Measurements from ENCODE around the gene PTPRM.

Gene PTPRM

GRCh38 chr18:7691206-7691605 lies 124.1 kb downstream of the PTPRM start:
- Mint-ChIP-seq H3K27me3 (no peaks in the 10 kb centered on the region), H3K27ac (no peak overlapping the region), H3K4me1 (ENCODE audit: low read depth) (no peaks in the 10 kb centered on the region), H3K4me3 (no peak overlapping the region), H3K36me3 (ENCODE audit: low read depth) (no peaks in the 10 kb centered on the region), H3K9me3 (peaks cover 8% of the 10 kb centered on the region)
- intact Hi-C loops (cut with micrococcal nuclease) = no loop called here

DNA sequence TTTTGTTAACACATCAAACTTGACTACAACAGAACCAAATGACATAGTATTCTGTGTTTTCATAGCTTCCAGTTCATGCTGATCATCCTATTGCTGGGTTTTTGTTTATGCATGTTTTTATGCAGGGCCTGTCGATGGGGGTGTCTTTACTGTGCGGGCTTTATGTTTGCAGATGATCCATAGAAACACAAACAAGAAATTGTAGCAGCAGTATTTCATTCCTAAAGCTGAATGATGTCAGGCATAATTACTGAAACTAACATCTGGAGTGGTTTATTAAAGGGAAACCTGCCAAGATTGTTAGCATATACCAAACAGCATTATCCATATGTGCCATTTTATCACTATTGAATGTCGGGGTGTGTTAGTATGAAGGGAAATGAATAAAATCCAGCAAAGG lies 129.7 kb downstream of the PTPRM start:
- no peaks in the 10 kb centered on the region for H3K4me1 Mint-ChIP-seq (ENCODE audit: low read depth)
- intact Hi-C loops (cut with micrococcal nuclease) = no loop called here
- no peak overlapping the region for H3K27ac Mint-ChIP-seq
- no peaks in the 10 kb centered on the region for H3K27me3 Mint-ChIP-seq
- no peak overlapping the region for H3K4me3 Mint-ChIP-seq
- no peaks in the 10 kb centered on the region for H3K36me3 Mint-ChIP-seq (ENCODE audit: low read depth)
- H3K9me3 Mint-ChIP-seq = peaks cover 8% of the 10 kb centered on the region

DNA sequence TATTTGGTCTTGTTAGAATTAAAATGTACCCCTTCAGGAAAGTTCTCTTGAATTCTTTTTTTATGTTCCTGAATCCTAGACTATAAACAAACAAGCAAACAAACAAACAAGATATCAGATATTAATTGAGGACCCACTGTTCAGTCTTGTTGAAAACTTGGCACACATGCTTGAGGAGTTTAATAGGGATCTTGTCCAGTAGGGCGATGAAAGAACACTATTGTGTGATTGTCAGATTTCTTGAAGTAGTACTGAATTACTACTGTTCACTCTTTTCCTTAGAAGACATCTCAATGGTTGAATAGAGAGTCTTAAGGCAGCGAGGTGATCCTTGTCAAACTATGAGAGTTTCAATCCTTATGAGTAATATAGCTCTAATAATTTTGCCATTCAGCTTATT lies 130.2 kb downstream of the PTPRM start:
- H3K9me3 Mint-ChIP-seq = peaks cover 11% of the 10 kb centered on the region
- no peak overlapping the region for H3K4me3 Mint-ChIP-seq
- H3K4me1 Mint-ChIP-seq (ENCODE audit: low read depth) = no peaks in the 10 kb centered on the region
- no peaks in the 10 kb centered on the region for H3K27me3 Mint-ChIP-seq
- intact Hi-C loops (cut with micrococcal nuclease) = no loop called here
- H3K36me3 Mint-ChIP-seq (ENCODE audit: low read depth) = no peaks in the 10 kb centered on the region
- no peak overlapping the region for H3K27ac Mint-ChIP-seq

DNA sequence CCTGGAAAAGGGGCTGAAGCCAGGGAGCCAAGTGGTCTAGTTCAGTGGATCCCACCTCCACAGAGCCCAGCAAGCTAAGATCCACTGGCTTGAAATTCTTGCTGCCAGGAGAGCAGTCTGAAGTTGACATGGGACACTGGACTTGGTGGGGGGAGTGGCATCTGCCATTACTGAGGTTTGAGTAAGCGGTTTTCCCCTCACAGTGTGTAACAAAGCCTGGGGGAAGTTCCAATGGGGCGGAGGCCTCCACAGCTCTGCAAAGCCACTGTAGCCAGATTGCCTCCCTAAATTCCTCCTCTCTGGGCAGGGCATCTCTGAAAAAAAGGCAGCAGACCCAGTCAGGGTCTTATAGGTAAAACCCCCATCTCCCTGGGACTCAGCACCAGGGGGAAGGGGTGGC lies 144.4 kb downstream of the PTPRM start:
- H3K4me3 Mint-ChIP-seq = no peak overlapping the region
- H3K27me3 Mint-ChIP-seq = no peaks in the 10 kb centered on the region
- H3K27ac Mint-ChIP-seq = no peak overlapping the region
- H3K9me3 Mint-ChIP-seq = peaks cover 44% of the 10 kb centered on the region
- H3K36me3 Mint-ChIP-seq (ENCODE audit: low read depth) = no peaks in the 10 kb centered on the region
- no peaks in the 10 kb centered on the region for H3K4me1 Mint-ChIP-seq (ENCODE audit: low read depth)
- intact Hi-C loops (cut with micrococcal nuclease) = no loop called here

DNA sequence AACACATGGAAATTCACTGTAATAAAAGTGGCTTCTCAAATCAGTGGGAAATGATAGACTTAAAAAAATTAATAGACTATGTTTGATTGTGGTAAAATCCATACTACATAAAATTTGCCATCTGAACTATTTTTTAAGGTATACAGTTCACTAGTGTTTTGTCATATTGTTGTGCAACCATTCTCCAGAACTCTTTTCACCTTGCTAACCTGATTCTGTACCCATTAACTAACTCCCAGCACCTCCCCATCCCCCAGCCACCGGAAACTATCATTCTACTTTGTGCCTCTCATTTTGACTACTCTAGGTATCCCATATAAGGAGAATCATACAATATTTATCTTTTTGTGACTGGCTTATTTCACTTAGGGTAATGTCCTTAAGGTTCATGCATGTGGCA lies 153.3 kb downstream of the PTPRM start:
- no peaks in the 10 kb centered on the region for H3K4me1 Mint-ChIP-seq (ENCODE audit: low read depth)
- H3K36me3 Mint-ChIP-seq (ENCODE audit: low read depth) = no peaks in the 10 kb centered on the region
- intact Hi-C loops (cut with micrococcal nuclease) = no loop called here
- H3K27me3 Mint-ChIP-seq = no peaks in the 10 kb centered on the region
- no peak overlapping the region for H3K27ac Mint-ChIP-seq
- peaks cover 10% of the 10 kb centered on the region for H3K9me3 Mint-ChIP-seq
- no peak overlapping the region for H3K4me3 Mint-ChIP-seq

GRCh38 chr18:7721532-7721931 lies 154.4 kb downstream of the PTPRM start:
- no peak overlapping the region for H3K4me3 Mint-ChIP-seq
- intact Hi-C loops (cut with micrococcal nuclease) = no loop called here
- no peaks in the 10 kb centered on the region for H3K36me3 Mint-ChIP-seq (ENCODE audit: low read depth)
- peaks cover 16% of the 10 kb centered on the region for H3K9me3 Mint-ChIP-seq
- H3K27ac Mint-ChIP-seq = no peak overlapping the region
- H3K4me1 Mint-ChIP-seq (ENCODE audit: low read depth) = no peaks in the 10 kb centered on the region
- H3K27me3 Mint-ChIP-seq = no peaks in the 10 kb centered on the region

DNA sequence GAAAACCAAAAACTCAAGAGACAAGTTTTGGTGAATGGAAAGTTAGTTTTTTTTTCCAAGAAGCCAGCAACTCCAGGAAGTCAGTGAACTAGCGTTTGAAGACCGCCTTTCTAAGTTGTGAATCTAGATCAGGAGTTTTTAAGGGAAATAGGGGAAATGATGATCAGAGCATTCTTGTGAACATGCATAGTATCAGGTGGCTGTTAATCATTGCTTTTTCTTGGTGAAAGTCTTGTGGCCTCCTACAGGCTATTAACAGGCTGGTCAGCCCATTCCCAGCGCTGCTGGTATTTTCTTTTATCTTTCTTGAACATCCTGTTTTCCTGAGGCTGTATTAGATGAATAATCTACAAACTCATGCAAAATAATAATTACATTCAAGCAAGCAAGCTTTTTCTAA lies 155.8 kb downstream of the PTPRM start:
- intact Hi-C loops (cut with micrococcal nuclease) = no loop called here
- Mint-ChIP-seq H3K4me1 (ENCODE audit: low read depth) (no peaks in the 10 kb centered on the region), H3K27me3 (no peaks in the 10 kb centered on the region), H3K4me3 (no peak overlapping the region), H3K9me3 (peaks cover 16% of the 10 kb centered on the region), H3K27ac (no peak overlapping the region), H3K36me3 (ENCODE audit: low read depth) (no peaks in the 10 kb centered on the region)

GRCh38 chr18:7723558-7723957 lies 156.4 kb downstream of the PTPRM start:
- intact Hi-C loops (cut with micrococcal nuclease) = no loop called here
- H3K4me3 Mint-ChIP-seq = no peak overlapping the region

DNA sequence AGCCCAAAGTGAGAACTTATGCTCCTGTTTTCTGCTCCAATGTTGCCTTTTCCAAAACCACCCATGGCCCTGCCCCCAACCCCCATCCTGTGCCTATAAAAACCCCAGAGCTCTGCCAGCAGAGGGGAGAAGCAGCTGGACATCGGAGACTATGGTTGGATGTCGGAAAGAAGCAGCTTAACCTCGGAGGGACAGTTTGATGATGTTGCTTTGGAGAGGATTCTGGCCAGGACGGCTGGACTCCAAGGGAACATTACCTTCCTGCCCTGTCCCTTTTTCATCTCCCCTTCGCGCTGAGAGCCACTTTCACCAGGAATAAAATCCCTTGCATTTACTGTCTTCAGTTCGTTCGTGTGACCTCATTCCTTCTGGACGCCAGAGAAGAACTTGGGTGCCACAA lies 158.4 kb downstream of the PTPRM start:
- no peak overlapping the region for H3K4me3 Mint-ChIP-seq
- no peak overlapping the region for H3K27ac Mint-ChIP-seq
- no peaks in the 10 kb centered on the region for H3K27me3 Mint-ChIP-seq
- no peaks in the 10 kb centered on the region for H3K36me3 Mint-ChIP-seq (ENCODE audit: low read depth)
- intact Hi-C loops (cut with micrococcal nuclease) = no loop called here
- peaks cover 16% of the 10 kb centered on the region for H3K9me3 Mint-ChIP-seq
- H3K4me1 Mint-ChIP-seq (ENCODE audit: low read depth) = no peaks in the 10 kb centered on the region

More at GRCh38 chr18:7723558-7723957, 156.4 kb downstream of the PTPRM start:
- H3K9me3 Mint-ChIP-seq = peaks cover 16% of the 10 kb centered on the region
- no peaks in the 10 kb centered on the region for H3K4me1 Mint-ChIP-seq (ENCODE audit: low read depth)
- H3K27me3 Mint-ChIP-seq = no peaks in the 10 kb centered on the region
- H3K27ac Mint-ChIP-seq = no peak overlapping the region
- H3K36me3 Mint-ChIP-seq (ENCODE audit: low read depth) = no peaks in the 10 kb centered on the region

DNA sequence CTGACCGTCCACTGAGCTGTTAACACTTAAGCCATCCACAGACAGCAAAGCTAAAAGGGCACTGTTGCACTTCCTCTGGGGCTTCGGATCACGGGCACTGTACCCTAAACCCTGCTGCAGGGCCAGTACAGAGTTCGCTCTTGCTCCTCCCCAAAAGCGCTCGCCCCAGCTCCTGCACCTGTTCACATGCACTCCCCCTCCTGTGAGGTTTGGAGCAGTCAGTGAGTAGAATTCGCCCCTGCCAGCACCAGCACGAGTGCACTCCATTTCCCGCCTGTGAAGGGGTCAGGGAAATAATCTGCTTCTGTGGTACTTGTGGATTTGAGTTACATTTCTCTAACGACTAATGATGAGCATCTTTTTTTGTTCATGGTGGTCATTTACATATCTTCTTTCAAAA lies 158.8 kb downstream of the PTPRM start:
- Mint-ChIP-seq H3K27ac (no peak overlapping the region), H3K4me1 (ENCODE audit: low read depth) (no peaks in the 10 kb centered on the region)
- intact Hi-C loops (cut with micrococcal nuclease) = no loop called here

DNA sequence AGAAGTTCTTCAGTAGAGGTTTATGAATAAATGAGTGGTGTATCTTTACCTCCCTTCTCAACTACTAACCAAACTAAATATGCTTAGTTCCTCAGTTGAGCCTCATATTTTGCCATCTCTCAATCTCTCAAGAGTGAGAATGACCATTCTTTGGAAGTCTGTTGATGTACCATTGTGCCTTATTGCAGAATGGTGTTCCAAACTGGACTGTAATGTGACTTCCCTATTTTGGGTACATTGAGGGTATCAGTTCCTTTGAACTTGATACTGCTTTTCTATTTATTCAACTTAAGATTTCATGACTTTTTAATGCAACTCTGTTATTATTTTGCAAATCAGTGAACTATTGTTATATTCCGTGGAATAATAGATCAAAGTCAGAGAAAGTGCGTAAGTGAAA lies 159.4 kb downstream of the PTPRM start:
- H3K27me3 Mint-ChIP-seq = no peaks in the 10 kb centered on the region
- peaks cover 16% of the 10 kb centered on the region for H3K9me3 Mint-ChIP-seq
- H3K27ac Mint-ChIP-seq = no peak overlapping the region
- intact Hi-C loops (cut with micrococcal nuclease) = no loop called here
- no peak overlapping the region for H3K4me3 Mint-ChIP-seq
- no peaks in the 10 kb centered on the region for H3K36me3 Mint-ChIP-seq (ENCODE audit: low read depth)
- no peaks in the 10 kb centered on the region for H3K4me1 Mint-ChIP-seq (ENCODE audit: low read depth)

More for the DNA sequence above, 158.8 kb downstream of the PTPRM start:
- no peaks in the 10 kb centered on the region for H3K36me3 Mint-ChIP-seq (ENCODE audit: low read depth)
- H3K27me3 Mint-ChIP-seq = no peaks in the 10 kb centered on the region
- H3K4me3 Mint-ChIP-seq = no peak overlapping the region
- peaks cover 16% of the 10 kb centered on the region for H3K9me3 Mint-ChIP-seq

DNA sequence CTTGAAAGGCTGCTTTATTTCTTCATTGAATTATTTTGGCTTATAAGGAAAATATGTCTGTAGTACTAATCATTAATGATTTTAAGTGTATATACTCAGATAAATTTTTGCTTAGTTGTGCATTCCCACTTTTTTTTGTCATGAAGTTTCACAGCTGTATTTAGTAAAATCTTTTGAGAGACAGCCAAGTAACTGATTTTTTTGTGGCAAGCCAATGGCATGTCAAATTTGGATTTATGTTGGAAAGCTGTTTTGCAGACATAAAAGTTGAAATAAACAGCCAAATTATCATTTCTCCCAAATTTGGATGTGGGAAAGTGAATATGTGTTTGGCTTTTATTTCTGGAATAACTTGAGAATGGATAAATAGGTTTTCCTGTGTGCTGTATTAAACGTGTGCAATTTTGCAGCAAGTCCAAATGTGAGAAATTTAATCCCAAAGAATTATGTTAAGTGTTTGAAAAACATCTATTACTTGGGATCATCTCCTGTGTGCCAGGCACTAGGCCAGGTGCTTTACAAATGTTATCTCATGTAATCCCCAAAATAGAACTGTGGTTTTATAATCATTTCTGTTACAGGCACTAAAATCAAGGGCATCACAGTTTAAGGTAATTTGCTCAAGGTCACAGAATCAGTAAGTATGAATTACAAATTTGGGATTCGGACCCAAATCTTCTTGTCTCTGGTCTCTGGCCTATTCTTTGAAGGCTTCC lies 160.4 kb downstream of the PTPRM start:
- no peaks in the 10 kb centered on the region for H3K27me3 Mint-ChIP-seq
- no peak overlapping the region for H3K4me3 Mint-ChIP-seq
- H3K9me3 Mint-ChIP-seq = peaks cover 16% of the 10 kb centered on the region
- no peak overlapping the region for H3K27ac Mint-ChIP-seq
- no peaks in the 10 kb centered on the region for H3K36me3 Mint-ChIP-seq (ENCODE audit: low read depth)
- no peaks in the 10 kb centered on the region for H3K4me1 Mint-ChIP-seq (ENCODE audit: low read depth)
- intact Hi-C loops (cut with micrococcal nuclease) = no loop called here

- intact Hi-C loops (cut with micrococcal nuclease) = no loop called here
- Mint-ChIP-seq H3K4me3 (no peak overlapping the region), H3K36me3 (ENCODE audit: low read depth) (no peaks in the 10 kb centered on the region), H3K4me1 (ENCODE audit: low read depth) (no peaks in the 10 kb centered on the region), H3K27me3 (no peaks in the 10 kb centered on the region), H3K27ac (no peak overlapping the region), H3K9me3 (peaks cover 16% of the 10 kb centered on the region)
Measured at GRCh38 chr18:7728297-7728696, 161.2 kb downstream of the PTPRM start.

DNA sequence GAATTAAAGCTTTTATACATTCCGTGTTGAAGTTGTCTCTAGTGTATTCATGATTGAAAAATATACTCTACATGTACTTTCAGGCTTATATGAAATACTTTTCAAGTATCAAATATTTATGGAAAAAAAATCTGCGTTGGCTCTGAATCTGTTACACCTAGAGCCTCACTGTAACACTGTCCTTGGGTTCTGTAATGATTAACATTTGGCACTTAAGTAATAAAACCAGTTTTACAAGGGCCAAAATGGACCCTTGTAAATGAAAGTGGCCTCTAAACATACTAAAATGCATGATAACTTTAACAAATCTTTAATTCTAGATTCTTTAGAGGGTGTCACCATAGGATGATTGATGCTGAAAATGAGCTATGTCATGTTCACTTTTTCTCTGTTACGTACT lies 162.8 kb downstream of the PTPRM start:
- H3K4me3 Mint-ChIP-seq = no peak overlapping the region
- H3K27me3 Mint-ChIP-seq = no peaks in the 10 kb centered on the region
- intact Hi-C loops (cut with micrococcal nuclease) = no loop called here
- no peaks in the 10 kb centered on the region for H3K4me1 Mint-ChIP-seq (ENCODE audit: low read depth)
- H3K36me3 Mint-ChIP-seq (ENCODE audit: low read depth) = no peaks in the 10 kb centered on the region
- H3K27ac Mint-ChIP-seq = no peak overlapping the region
- peaks cover 8% of the 10 kb centered on the region for H3K9me3 Mint-ChIP-seq

- Mint-ChIP-seq H3K9me3 (peaks cover 4% of the 10 kb centered on the region), H3K27me3 (no peaks in the 10 kb centered on the region), H3K4me3 (no peak overlapping the region)
Measured at GRCh38 chr18:7730682-7731081, 163.6 kb downstream of the PTPRM start.

More at GRCh38 chr18:7730682-7731081, 163.6 kb downstream of the PTPRM start:
- Mint-ChIP-seq H3K36me3 (ENCODE audit: low read depth) (no peaks in the 10 kb centered on the region), H3K27ac (no peak overlapping the region), H3K4me1 (ENCODE audit: low read depth) (no peaks in the 10 kb centered on the region)
- intact Hi-C loops (cut with micrococcal nuclease) = no loop called here
